HepG2 (cell line): Measurements from ENCODE around the gene MRS2. TPM values are rescaled to one million over a fixed set of nuclear protein-coding genes. Genes with fewer than 3 reads are reported as not detected.

Experiments
- ASH2L ChIP-seq: fragments of 300-600, 200-600 bp; sonication (generic); IDR thresholded peaks from 2 replicates; pipeline ENCODE4 v1.7.0; 2017; ENCODE audit warnings: low read depth, mild to moderate bottlenecking, moderate library complexity, mixed read lengths, low read length; ENCODE audit not compliant: insufficient read length
- CTCF ChIP-seq: sonication (generic); formaldehyde crosslinking; IDR thresholded peaks from 2 replicates; pipeline ENCODE4 v1.5.0; 2020; ENCODE audit warnings: mild to moderate bottlenecking, missing genetic modification reagents, moderate library complexity
- HHEX ChIP-seq: IDR thresholded peaks from 2 replicates; pipeline ENCODE4 v1.6.1; 2016; ENCODE audit warnings: control low read depth
- IRF9 ChIP-seq: sonication (generic); formaldehyde crosslinking; IDR thresholded peaks from 2 replicates; pipeline ENCODE4 v1.8.0; 2022; ENCODE audit warnings: missing genetic modification reagents, mild to moderate bottlenecking, borderline replicate concordance
- KLF16 ChIP-seq, 2 experiments: sonication (generic) in 1 of 2; formaldehyde crosslinking in 1 of 2; IDR thresholded peaks; 2 replicates each; pipeline versions ENCODE4 v1.6.1 to v1.8.0; 2016 to 2023; ENCODE audit warnings: missing genetic modification reagents in 2 of 2, missing compliant biosample characterization in 1 of 2
- MTF1 ChIP-seq: sonication (generic); formaldehyde crosslinking; IDR thresholded peaks from 2 replicates; pipeline ENCODE4 v1.5.0; 2020; ENCODE audit warnings: missing genetic modification reagents
- NAIF1 ChIP-seq: sonication (generic); formaldehyde crosslinking; IDR thresholded peaks from 2 replicates; pipeline ENCODE4 v1.5.0; 2020; ENCODE audit warnings: mild to moderate bottlenecking, missing genetic modification reagents, borderline replicate concordance
- PHF21A ChIP-seq: sonication (generic); formaldehyde crosslinking; IDR thresholded peaks from 2 replicates; pipeline ENCODE4 v1.5.0; 2020; ENCODE audit warnings: mild to moderate bottlenecking, missing genetic modification reagents
- POLR2AphosphoS2 ChIP-seq: IDR thresholded peaks from 2 replicates; pipeline ENCODE4 v1.6.1; 2011; ENCODE audit warnings: low read depth, low read length, improper control_type of control experiment
- TBX3 ChIP-seq: fragments of 450-650 bp; IDR thresholded peaks from 2 replicates; pipeline ENCODE4 v1.6.1; 2017; ENCODE audit warnings: antibody characterized with exemption, mild to moderate bottlenecking, inconsistent platforms, borderline replicate concordance
- THAP8 ChIP-seq: sonication (generic); formaldehyde crosslinking; IDR thresholded peaks from 2 replicates; pipeline ENCODE4 v1.5.1; 2020; ENCODE audit warnings: missing genetic modification reagents, mild to moderate bottlenecking, borderline replicate concordance
- TOE1 ChIP-seq: sonication (generic); formaldehyde crosslinking; IDR thresholded peaks from 2 replicates; pipeline ENCODE4 v1.4.0; 2020; ENCODE audit warnings: mild to moderate bottlenecking, missing genetic modification reagents
- ZBTB25 ChIP-seq: IDR thresholded peaks from 2 replicates; pipeline ENCODE4 v1.6.1; 2018; ENCODE audit warnings: missing genetic modification reagents
- ZFP41 ChIP-seq: sonication (generic); formaldehyde crosslinking; IDR thresholded peaks from 2 replicates; pipeline ENCODE4 v1.4.0; 2020; ENCODE audit warnings: mild to moderate bottlenecking, missing genetic modification reagents, borderline replicate concordance
- ZFYVE20 ChIP-seq: sonication (generic); formaldehyde crosslinking; IDR thresholded peaks from 2 replicates; pipeline ENCODE4 v1.8.0; 2023; ENCODE audit warnings: low read depth, mild to moderate bottlenecking, moderate library complexity, missing genetic modification reagents, borderline replicate concordance
- ZNF24 ChIP-seq: fragments of 450-650 bp; IDR thresholded peaks from 2 replicates; pipeline ENCODE4 v1.6.1; 2017; ENCODE audit warnings: antibody characterized with exemption, mild to moderate bottlenecking
- ZNF280D ChIP-seq: sonication (generic); formaldehyde crosslinking; IDR thresholded peaks from 2 replicates; pipeline ENCODE4 v1.5.1; 2020; ENCODE audit warnings: mild to moderate bottlenecking, missing genetic modification reagents
- ZNF296 ChIP-seq: sonication (generic); formaldehyde crosslinking; conservative IDR thresholded peaks from 2 replicates; pipeline ENCODE4 v1.5.0; 2020; ENCODE audit warnings: mild to moderate bottlenecking, missing genetic modification reagents
- ZNF317 ChIP-seq: sonication (generic); formaldehyde crosslinking; IDR thresholded peaks from 2 replicates; pipeline ENCODE4 v1.5.0; 2020; ENCODE audit warnings: mild to moderate bottlenecking, missing genetic modification reagents
- ZSCAN25 ChIP-seq: sonication (generic); formaldehyde crosslinking; IDR thresholded peaks from 2 replicates; pipeline ENCODE4 v1.8.0; 2022; ENCODE audit warnings: mild to moderate bottlenecking, missing genetic modification reagents
- ZSCAN30 ChIP-seq: sonication (generic); formaldehyde crosslinking; IDR thresholded peaks from 2 replicates; pipeline ENCODE4 v1.5.0; 2020; ENCODE audit warnings: mild to moderate bottlenecking, missing genetic modification reagents
- polyA plus RNA-seq, 8 experiments: library from polyadenylated mRNA; depleted of rRNA in 3 of 8; stranded (reverse) in 7 of 8; unstranded in 1 of 8; fragments of >200 nt; fragmentation: Illumina TruSeq in 4 of 8; extraction: Trizol in 4 of 8; gene quantifications; 2 replicates each; pipeline versions ENCODE4 v1.2.1 to v1.2.3, GENCODE V29; 2011 to 2016; ENCODE audit warnings: low read depth in 4 of 8, missing spikeins in 1 of 8, mixed read lengths in 1 of 8; ENCODE audit not compliant: insufficient read depth in 1 of 8
- total RNA-seq, 5 experiments: library from RNA; depleted of rRNA; stranded (reverse); fragments of >200 nt; fragmentation: Illumina TruSeq; extraction: Trizol; gene quantifications; 2 replicates each; pipeline ENCODE4 v1.2.3, GENCODE V29; 2016; ENCODE audit warnings: low read depth in 1 of 5

MRS2 gene
- total and polyA plus RNA-seq, 2 of the 13 experiments (the other 11 are each of a cell fraction or from before 2014, with no cell fraction given): 31.1 to 83.8 TPM

DNA sequence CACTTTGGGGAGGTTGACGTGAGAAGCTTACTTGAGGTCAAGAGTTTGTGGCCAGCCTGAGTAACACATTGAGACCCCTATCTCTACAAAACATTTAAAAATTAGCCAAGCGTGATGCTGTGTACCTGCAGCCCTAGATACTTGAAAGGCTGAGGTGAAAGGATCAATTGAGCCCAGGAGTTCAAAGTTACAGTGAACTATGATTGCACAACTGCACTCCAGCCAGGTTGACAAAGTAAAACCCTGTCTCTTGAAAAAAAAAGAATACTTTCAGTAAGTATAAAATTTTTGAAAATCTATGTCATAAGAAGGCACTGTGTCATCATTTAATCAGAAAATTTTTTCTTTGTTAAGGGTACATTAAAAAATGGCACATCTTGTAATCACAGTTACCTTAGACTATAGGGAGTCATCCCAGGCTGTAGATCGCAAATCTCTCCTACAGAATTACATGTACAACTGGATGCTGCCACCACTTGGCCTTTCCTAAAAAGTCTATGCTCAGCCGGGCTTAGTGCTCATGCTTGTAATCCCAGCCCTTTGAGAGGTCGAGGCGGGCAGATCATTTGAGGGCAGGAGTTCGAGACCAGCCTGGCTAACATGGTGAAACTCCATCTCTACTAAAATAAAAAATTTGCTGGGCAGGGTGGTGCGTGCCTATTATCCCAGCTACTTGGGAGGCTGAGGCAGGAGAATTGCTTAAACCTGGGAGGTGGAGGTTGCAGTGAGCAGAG is 17.0 kb upstream of the MRS2 start (continued):
- TF ChIP-seq IRF9 (CRISPR knock-in tag) (0 out of 2 replicates have a peak, but pooled peaks have one; percentile 39), POLR2AphosphoS2 (no peak), ZNF317 (CRISPR knock-in tag) (0 out of 2 replicates have a peak, but pooled peaks have one; percentile 19), ZSCAN25 (CRISPR knock-in tag) (peak; percentile 30; the same call in 1 of the 2 replicates), PHF21A (peak; percentile 87), ASH2L (peak; percentile 87), HHEX (CRISPR knock-in tag) (peak; percentile 79), ZNF296 (no peak), ZSCAN30 (CRISPR knock-in tag) (0 out of 2 replicates have a peak, but pooled peaks have one; percentile 64), ZBTB25 (CRISPR knock-in tag) (peak; percentile 95; the same call in 1 of the 2 replicates), TBX3 (peak; percentile 70; the same call in 1 of the 2 replicates), THAP8 (CRISPR knock-in tag) (no peak), CTCF (peak; percentile 87), ZFYVE20 (no peak), TOE1 (CRISPR knock-in tag) (0 out of 2 replicates have a peak, but pooled peaks have one; percentile 81), ZNF24 (no peak; the same call in 1 of the 2 replicates), ZFP41 (CRISPR knock-in tag) (no peak), NAIF1 (CRISPR knock-in tag) (peak; percentile 59; the same call in 1 of the 2 replicates), MTF1 (CRISPR knock-in tag) (no peak), ZNF280D (CRISPR knock-in tag) (no peak), KLF16 (CRISPR knock-in tag; IDR thresholded peaks at IDR 0.05) (peak in 1 of 2 experiments; percentile 96; a peak in 2 of 4 replicates)
